ENCODE measurements around the gene ITGA11. TPM values are rescaled to one million over a fixed set of nuclear protein-coding genes. Genes with fewer than 3 reads are reported as not detected.

The ITGA11 gene
- total RNA-seq, 1 experiment from 2014 or later: not detected

DNA sequence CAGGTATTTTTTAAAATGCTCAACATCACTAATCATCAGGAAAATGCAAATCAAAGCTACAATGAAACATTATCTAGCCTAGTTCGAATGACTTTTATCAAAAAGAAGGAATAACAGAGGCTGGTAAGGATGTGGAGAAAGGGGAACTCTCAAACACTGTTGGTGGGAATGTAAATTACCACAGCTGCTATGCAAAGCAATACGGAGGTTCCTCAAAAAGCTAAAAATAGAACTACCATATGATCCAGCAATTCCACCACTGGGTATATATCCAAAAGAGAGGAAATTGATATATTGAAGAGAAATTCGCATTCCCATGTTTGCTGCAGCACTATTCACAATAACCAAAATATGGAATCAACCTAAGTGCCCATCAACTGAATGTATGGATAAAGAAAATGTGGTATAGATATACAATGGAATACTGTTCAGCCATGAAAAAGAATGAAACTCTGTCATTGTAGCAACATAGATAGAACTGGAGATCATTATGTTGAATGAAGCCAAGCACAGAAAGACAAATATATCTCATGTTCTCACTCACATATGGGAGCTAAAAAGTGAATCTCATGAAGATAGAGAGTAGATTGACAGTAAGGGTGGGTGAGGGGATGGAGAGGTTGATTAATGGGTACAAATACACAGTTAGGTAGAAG lies 182.8 kb downstream of the ITGA11 start:
- CTCF ChIA-PET: no interaction called here
- H3K36me3 ChIP-seq (ENCODE audit: low read depth, low read length): no peaks in the 10 kb centered on the region
- POLR2A ChIA-PET (ENCODE audit: unreplicated experiment): no interaction called here

More for the DNA sequence above, 182.8 kb downstream of the ITGA11 start:
- H3K4me1 ChIP-seq (ENCODE audit: insufficient read depth, low read length): no peaks in the 10 kb centered on the region
- ATAC-seq (no peak), DNase-seq (no peak)
- no peaks in the 10 kb centered on the region for H3F3A ChIP-seq (ENCODE audit: low read length, unreplicated experiment)
- no peaks in the 10 kb centered on the region for H4K20me1 ChIP-seq (ENCODE audit: low read length)
- no peaks in the 10 kb centered on the region for H3K79me2 ChIP-seq (ENCODE audit: low read length)
- no peak overlapping the region for H2AFZ ChIP-seq (ENCODE audit: low read length)
- no peaks in the 10 kb centered on the region for H3K27me3 ChIP-seq (ENCODE audit: low read length)
- H3K4me3 ChIP-seq (ENCODE audit: low read length): no peak overlapping the region
- H3K9ac ChIP-seq (ENCODE audit: low read length): no peak overlapping the region
- BruUV-seq (replicated peaks): no TSS peak
- intact Hi-C loops (cut with micrococcal nuclease): no loop called here
- H3K27ac ChIP-seq (ENCODE audit: low read length): no peak overlapping the region
- TF ChIP-seq EZH2 (IDR thresholded peaks at IDR 0.05; ENCODE audit: low read length, unreplicated experiment): no peak
- TF ChIP-seq, protein P1, sequence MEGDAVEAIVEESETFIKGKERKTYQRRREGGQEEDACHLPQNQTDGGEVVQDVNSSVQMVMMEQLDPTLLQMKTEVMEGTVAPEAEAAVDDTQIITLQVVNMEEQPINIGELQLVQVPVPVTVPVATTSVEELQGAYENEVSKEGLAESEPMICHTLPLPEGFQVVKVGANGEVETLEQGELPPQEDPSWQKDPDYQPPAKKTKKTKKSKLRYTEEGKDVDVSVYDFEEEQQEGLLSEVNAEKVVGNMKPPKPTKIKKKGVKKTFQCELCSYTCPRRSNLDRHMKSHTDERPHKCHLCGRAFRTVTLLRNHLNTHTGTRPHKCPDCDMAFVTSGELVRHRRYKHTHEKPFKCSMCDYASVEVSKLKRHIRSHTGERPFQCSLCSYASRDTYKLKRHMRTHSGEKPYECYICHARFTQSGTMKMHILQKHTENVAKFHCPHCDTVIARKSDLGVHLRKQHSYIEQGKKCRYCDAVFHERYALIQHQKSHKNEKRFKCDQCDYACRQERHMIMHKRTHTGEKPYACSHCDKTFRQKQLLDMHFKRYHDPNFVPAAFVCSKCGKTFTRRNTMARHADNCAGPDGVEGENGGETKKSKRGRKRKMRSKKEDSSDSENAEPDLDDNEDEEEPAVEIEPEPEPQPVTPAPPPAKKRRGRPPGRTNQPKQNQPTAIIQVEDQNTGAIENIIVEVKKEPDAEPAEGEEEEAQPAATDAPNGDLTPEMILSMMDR (conservative IDR thresholded peaks at IDR 0.05; ENCODE audit: low read depth, low read length): no peak
- H3K9me3 ChIP-seq (ENCODE audit: low read length): peaks cover 2% of the 10 kb centered on the region; the same call in 1 of the 2 replicates
- no peak overlapping the region for H3K4me2 ChIP-seq (ENCODE audit: low read length)
- H3K9me2 ChIP-seq (replicated peaks; ENCODE audit: low read length): no peaks in the 10 kb centered on the region

Other genes with a start within 250 kb of the ITGA11 start
- 4.5 and 4.8 TPM in 2 replicates for gene CALML4, start 226.8 kb downstream of the ITGA11 start, total RNA-seq (2014; rRNA removed)
- gene CLN6, start 202.4 kb downstream of the ITGA11 start, total RNA-seq (2014; rRNA removed): 33.4 and 42.2 TPM in 2 replicates
- gene FEM1B, start 154.4 kb downstream of the ITGA11 start, total RNA-seq (2014; rRNA removed): 19.4 and 22.1 TPM in 2 replicates
- 0.66 and 0.92 TPM in 2 replicates for gene CORO2B, start 146.8 kb upstream of the ITGA11 start, total RNA-seq (2014; rRNA removed)

All from PC-3 (cell line).